Uterus (tissue), 2 donors: ENCODE results near the gene MRGPRX2.

Experiments used
- POLR2A ChIP-seq, 2 donors: fragments of 450-650 bp; IDR thresholded peaks; one replicate each; pipeline ENCODE4 v1.6.1; 2016; ENCODE audit warnings: antibody characterized with exemption in 2 of 2, mild to moderate bottlenecking in 1 of 2, moderate library complexity in 1 of 2
- TF ChIP-seq, protein P1 (sequence below), 4 experiments: fragments of 200-600 bp in 2 of 4; fragments of 450-650 bp in 2 of 4; sonication (generic) in 2 of 4; IDR thresholded peaks; one replicate each; pipeline ENCODE4 v1.5.1; 2016 to 2019; ENCODE audit warnings: antibody characterized with exemption in 4 of 4, mild to moderate bottlenecking in 2 of 4, moderate library complexity in 1 of 4

DNA sequence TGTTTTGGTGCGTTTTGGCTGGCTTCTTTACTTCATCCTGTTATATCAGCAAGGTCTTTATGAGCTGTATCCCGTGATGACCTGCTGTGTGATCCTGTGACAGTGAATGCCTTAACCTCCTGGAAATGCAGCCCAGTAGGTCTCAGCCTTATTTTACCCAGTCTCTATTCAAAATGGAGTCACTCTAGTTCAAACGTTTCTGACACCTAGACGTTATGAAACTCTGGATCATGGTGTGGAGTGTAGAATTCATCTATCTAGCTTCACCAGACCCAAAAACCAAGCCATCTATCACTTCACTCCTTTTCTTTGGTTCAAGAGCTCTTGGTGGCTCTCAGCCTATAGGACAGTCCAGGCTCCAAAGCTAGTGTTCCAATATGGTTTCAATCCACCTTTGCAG is 28.3 kb upstream of the MRGPRX2 start:
- TF ChIP-seq, protein P1, sequence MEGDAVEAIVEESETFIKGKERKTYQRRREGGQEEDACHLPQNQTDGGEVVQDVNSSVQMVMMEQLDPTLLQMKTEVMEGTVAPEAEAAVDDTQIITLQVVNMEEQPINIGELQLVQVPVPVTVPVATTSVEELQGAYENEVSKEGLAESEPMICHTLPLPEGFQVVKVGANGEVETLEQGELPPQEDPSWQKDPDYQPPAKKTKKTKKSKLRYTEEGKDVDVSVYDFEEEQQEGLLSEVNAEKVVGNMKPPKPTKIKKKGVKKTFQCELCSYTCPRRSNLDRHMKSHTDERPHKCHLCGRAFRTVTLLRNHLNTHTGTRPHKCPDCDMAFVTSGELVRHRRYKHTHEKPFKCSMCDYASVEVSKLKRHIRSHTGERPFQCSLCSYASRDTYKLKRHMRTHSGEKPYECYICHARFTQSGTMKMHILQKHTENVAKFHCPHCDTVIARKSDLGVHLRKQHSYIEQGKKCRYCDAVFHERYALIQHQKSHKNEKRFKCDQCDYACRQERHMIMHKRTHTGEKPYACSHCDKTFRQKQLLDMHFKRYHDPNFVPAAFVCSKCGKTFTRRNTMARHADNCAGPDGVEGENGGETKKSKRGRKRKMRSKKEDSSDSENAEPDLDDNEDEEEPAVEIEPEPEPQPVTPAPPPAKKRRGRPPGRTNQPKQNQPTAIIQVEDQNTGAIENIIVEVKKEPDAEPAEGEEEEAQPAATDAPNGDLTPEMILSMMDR (IDR thresholded peaks at IDR 0.05) = no peak
- TF ChIP-seq POLR2A (IDR thresholded peaks at IDR 0.05) = no peak
